Colonic mucosa (tissue), 4 donors: Measurements from ENCODE around the gene LRCH1. TPM values are rescaled to one million over a fixed set of nuclear protein-coding genes. Genes with fewer than 3 reads are reported as not detected.

Experiments used
- DNase-seq: peaks from one replicate; pipeline ENCODE4 v3.0.0-alpha.2; 2020
- H3K27ac ChIP-seq: fragments of 200-600 bp; one replicate; pipeline ENCODE4 v1.8.0; 2021
- H3K27me3 ChIP-seq: fragments of 200-600 bp; one replicate; pipeline ENCODE4 v1.8.0; 2021
- H3K36me3 ChIP-seq: fragments of 200-600 bp; one replicate; pipeline ENCODE4 v1.8.0; 2021
- H3K4me1 ChIP-seq: fragments of 200-600 bp; one replicate; pipeline ENCODE4 v1.8.0; 2021; ENCODE audit warnings: mild to moderate bottlenecking
- H3K4me3 ChIP-seq: fragments of 200-600 bp; one replicate; pipeline ENCODE4 v1.8.0; 2021
- H3K9ac ChIP-seq, 2 donors: one replicate each; pipeline ENCODE4 v1.7.0; 2013; ENCODE audit warnings: control low read depth in 2 of 2, low read depth in 2 of 2, low read length in 2 of 2
- H3K9me3 ChIP-seq: fragments of 200-600 bp; one replicate; pipeline ENCODE4 v1.8.0; 2021
- intact Hi-C: fragments of 100-400 bp; cut with DNase I; formaldehyde crosslinking; loops from one replicate; pipeline ENCODE4 v1.14.1; 2022
- total RNA-seq, 2 donors: library from RNA; stranded (reverse); fragmentation: NEBNext Ultra II Directional in 1 of 2; extraction: Animal tissue kit (Norgen Biotek cat#: 25700) in 1 of 2; gene quantifications; one replicate each; pipeline ENCODE4 v1.2.1, GENCODE V29; 2021
- TF ChIP-seq, protein P1 (sequence below): fragments of 200-600 bp; IDR thresholded peaks from one replicate; pipeline ENCODE4 v1.8.0; 2022; ENCODE audit warnings: antibody characterized with exemption, mild to moderate bottlenecking
- donor health status: healthy.
- donor health status: DM: no; HTN: no; CAD: no.
- donor health status: DM: no; HTN: no; CAD: no.

The LRCH1 gene
- total RNA-seq, 2 donors from 2014 or later, result 12.8 to 19.6 TPM

DNA sequence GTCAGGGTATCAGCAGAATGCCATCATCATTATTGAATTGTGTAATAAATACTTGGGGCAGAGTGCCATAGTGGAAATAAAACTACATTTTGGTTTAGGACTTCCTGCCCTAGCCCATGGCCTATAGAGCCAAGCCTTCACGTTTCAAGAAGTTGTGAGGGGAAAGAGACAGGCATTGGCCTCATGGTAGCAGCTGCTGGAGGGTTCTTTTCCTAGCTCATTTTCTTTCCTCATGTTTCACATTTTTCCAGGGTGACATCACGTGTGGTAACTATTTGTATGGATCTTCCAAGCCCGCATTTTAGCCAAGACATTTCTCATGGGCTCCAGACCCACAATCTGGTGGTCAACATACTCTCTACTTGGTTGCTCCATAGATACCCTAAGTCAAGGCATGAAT, 80.4 kb downstream of the LRCH1 start:
- H3K36me3 ChIP-seq, result no peaks in the 10 kb centered on the region
- no peak overlapping the region for H3K9ac ChIP-seq
- H3K4me3 ChIP-seq, result no peak overlapping the region
- H3K27ac ChIP-seq, result no peak overlapping the region
- no peaks in the 10 kb centered on the region for H3K27me3 ChIP-seq
- no peak for DNase-seq
- intact Hi-C loops, result no loop called here
- TF ChIP-seq, protein P1, sequence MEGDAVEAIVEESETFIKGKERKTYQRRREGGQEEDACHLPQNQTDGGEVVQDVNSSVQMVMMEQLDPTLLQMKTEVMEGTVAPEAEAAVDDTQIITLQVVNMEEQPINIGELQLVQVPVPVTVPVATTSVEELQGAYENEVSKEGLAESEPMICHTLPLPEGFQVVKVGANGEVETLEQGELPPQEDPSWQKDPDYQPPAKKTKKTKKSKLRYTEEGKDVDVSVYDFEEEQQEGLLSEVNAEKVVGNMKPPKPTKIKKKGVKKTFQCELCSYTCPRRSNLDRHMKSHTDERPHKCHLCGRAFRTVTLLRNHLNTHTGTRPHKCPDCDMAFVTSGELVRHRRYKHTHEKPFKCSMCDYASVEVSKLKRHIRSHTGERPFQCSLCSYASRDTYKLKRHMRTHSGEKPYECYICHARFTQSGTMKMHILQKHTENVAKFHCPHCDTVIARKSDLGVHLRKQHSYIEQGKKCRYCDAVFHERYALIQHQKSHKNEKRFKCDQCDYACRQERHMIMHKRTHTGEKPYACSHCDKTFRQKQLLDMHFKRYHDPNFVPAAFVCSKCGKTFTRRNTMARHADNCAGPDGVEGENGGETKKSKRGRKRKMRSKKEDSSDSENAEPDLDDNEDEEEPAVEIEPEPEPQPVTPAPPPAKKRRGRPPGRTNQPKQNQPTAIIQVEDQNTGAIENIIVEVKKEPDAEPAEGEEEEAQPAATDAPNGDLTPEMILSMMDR, result no peak
- no peaks in the 10 kb centered on the region for H3K9me3 ChIP-seq
- H3K4me1 ChIP-seq, result no peaks in the 10 kb centered on the region

DNA sequence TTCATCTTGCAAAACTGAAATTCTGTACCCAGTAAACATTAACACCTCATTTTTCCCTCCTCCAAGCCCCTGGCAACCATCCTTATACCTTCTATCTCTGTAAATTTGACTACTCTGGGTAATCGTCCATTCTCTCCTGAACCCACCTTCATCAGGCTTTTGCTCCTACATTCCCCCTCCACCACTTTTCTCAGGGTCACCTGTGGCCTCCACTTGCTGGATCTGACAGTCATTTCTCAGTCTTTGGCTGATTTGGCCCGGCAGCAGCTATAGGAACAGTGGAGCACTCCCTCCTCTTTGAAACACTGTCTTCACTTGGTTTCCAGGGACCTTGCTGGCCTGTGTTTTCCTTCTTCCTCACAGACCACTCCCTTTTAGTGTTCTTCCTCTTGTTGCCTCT, 83.5 kb downstream of the LRCH1 start:
- DNase-seq, result no peak
- H3K9ac ChIP-seq, result no peak overlapping the region
- H3K4me3 ChIP-seq, result no peak overlapping the region
- TF ChIP-seq, protein P1, result no peak
- H3K9me3 ChIP-seq, result no peaks in the 10 kb centered on the region
- no peaks in the 10 kb centered on the region for H3K36me3 ChIP-seq
- H3K4me1 ChIP-seq, result no peaks in the 10 kb centered on the region
- intact Hi-C loops, result no loop called here
- no peaks in the 10 kb centered on the region for H3K27me3 ChIP-seq
- no peak overlapping the region for H3K27ac ChIP-seq

GRCh38 chr13:46637213-46637612, 84.2 kb downstream of the LRCH1 start:
- TF ChIP-seq, protein P1, result no peak
- no peaks in the 10 kb centered on the region for H3K4me1 ChIP-seq
- H3K9ac ChIP-seq, result no peak overlapping the region

GRCh38 chr13:46638262-46638661, 85.3 kb downstream of the LRCH1 start:
- no peaks in the 10 kb centered on the region for H3K9me3 ChIP-seq
- no peak overlapping the region for H3K9ac ChIP-seq
- TF ChIP-seq, protein P1, result no peak
- no peaks in the 10 kb centered on the region for H3K36me3 ChIP-seq
- no peak for DNase-seq
- H3K27me3 ChIP-seq, result no peaks in the 10 kb centered on the region
- intact Hi-C loops, result no loop called here
- H3K4me1 ChIP-seq, result no peaks in the 10 kb centered on the region
- H3K27ac ChIP-seq, result no peak overlapping the region
- H3K4me3 ChIP-seq, result no peak overlapping the region

More at GRCh38 chr13:46637213-46637612, 84.2 kb downstream of the LRCH1 start:
- Histone ChIP-seq H3K4me3 (no peak overlapping the region), H3K27ac (no peak overlapping the region), H3K27me3 (no peaks in the 10 kb centered on the region), H3K36me3 (no peaks in the 10 kb centered on the region), H3K9me3 (no peaks in the 10 kb centered on the region)
- intact Hi-C loops, result no loop called here
- DNase-seq, result no peak

- intact Hi-C loops, result no loop called here
- TF ChIP-seq, protein P1, result no peak
- H3K27me3 ChIP-seq, result no peaks in the 10 kb centered on the region
- H3K27ac ChIP-seq, result no peak overlapping the region
- no peak for DNase-seq
- no peak overlapping the region for H3K9ac ChIP-seq
- H3K9me3 ChIP-seq, result no peaks in the 10 kb centered on the region
- H3K4me1 ChIP-seq, result no peaks in the 10 kb centered on the region
- H3K36me3 ChIP-seq, result no peaks in the 10 kb centered on the region
- H3K4me3 ChIP-seq, result no peak overlapping the region
Observed at GRCh38 chr13:46639033-46639981, 86.3 kb downstream of the LRCH1 start.
